NCI-H82 treated with DMSO at 0.1 percent for 48 hours (cell line): ENCODE data around the gene LAMC3.

Experiments
- DNase-seq: peaks from one replicate; lab custom pipeline; 2025; ENCODE audit not compliant: unreplicated experiment; lab: John Stamatoyannopoulos, UW

Gene LAMC3

GRCh38 chr9:130977811-130978221 is 31.2 kb upstream of the LAMC3 start:
- DNase-seq, result no peak

GRCh38 chr9:130979591-130980385 is 29.2 kb upstream of the LAMC3 start:
- no peak for DNase-seq

- no peak for DNase-seq
Measured at GRCh38 chr9:130980526-130980925, 28.4 kb upstream of the LAMC3 start.

- no peak for DNase-seq
Measured at GRCh38 chr9:130981002-130981755, 27.8 kb upstream of the LAMC3 start.

- DNase-seq, result no peak
Measured at GRCh38 chr9:130981756-130982137, 27.2 kb upstream of the LAMC3 start.

GRCh38 chr9:130982636-130983358 is 26.2 kb upstream of the LAMC3 start:
- DNase-seq, result no peak

GRCh38 chr9:130983359-130983670 is 25.7 kb upstream of the LAMC3 start:
- no peak for DNase-seq

GRCh38 chr9:130983970-130984369 is 25.0 kb upstream of the LAMC3 start:
- DNase-seq, result no peak

GRCh38 chr9:130984521-130984920 is 24.5 kb upstream of the LAMC3 start:
- no peak for DNase-seq

- no peak for DNase-seq
Measured at GRCh38 chr9:130985029-130985428, 23.9 kb upstream of the LAMC3 start.

GRCh38 chr9:130985606-130986162 is 23.3 kb upstream of the LAMC3 start:
- DNase-seq, result no peak

GRCh38 chr9:130986356-130986965 is 22.5 kb upstream of the LAMC3 start:
- DNase-seq, result peak; percentile 85

- DNase-seq, result no peak
Measured at GRCh38 chr9:130987054-130987453, 21.9 kb upstream of the LAMC3 start.

GRCh38 chr9:130987738-130988399 is 21.1 kb upstream of the LAMC3 start:
- DNase-seq, result no peak

GRCh38 chr9:130988400-130988747 is 20.6 kb upstream of the LAMC3 start:
- no peak for DNase-seq

GRCh38 chr9:130988905-130989304 is 20.1 kb upstream of the LAMC3 start:
- no peak for DNase-seq

GRCh38 chr9:130989391-130989790 is 19.6 kb upstream of the LAMC3 start:
- DNase-seq, result no peak

GRCh38 chr9:130989891-130990290 is 19.1 kb upstream of the LAMC3 start:
- DNase-seq, result no peak

GRCh38 chr9:130990306-130990977 is 18.5 kb upstream of the LAMC3 start:
- no peak for DNase-seq
